HepG2 (cell line): ENCODE measurements around the gene P3H4. TPM values are rescaled to one million over a fixed set of nuclear protein-coding genes. Genes with fewer than 3 reads are reported as not detected.
A peak's percentile ranks its signal among the peaks of the same experiment; 100 is the strongest.

ENCODE experiments used
- CBFB ChIP-seq: sonication (generic); formaldehyde crosslinking; IDR thresholded peaks from 2 replicates; pipeline ENCODE4 v1.4.0; 2020; ENCODE audit warnings: missing genetic modification reagents
- ETV5 ChIP-seq: IDR thresholded peaks from 2 replicates; pipeline ENCODE4 v1.6.1; 2018; ENCODE audit warnings: missing biosample characterization, missing genetic modification reagents, inconsistent platforms, borderline replicate concordance
- IKZF4 ChIP-seq: sonication (generic); formaldehyde crosslinking; IDR thresholded peaks from 2 replicates; pipeline ENCODE4 v1.5.1; 2020; ENCODE audit warnings: borderline replicate concordance, mild to moderate bottlenecking, low read depth, missing genetic modification reagents; ENCODE audit errors: not compliant biosample characterization
- KDM2A ChIP-seq: sonication (generic); formaldehyde crosslinking; IDR thresholded peaks from 2 replicates; pipeline ENCODE4 v1.4.0; 2020; ENCODE audit warnings: low read depth, missing genetic modification reagents, borderline replicate concordance
- MXD3 ChIP-seq: IDR thresholded peaks from 2 replicates; pipeline ENCODE4 v1.6.1; 2016; ENCODE audit warnings: mild to moderate bottlenecking, missing biosample characterization, missing genetic modification reagents
- PRMT3 ChIP-seq: sonication (generic); formaldehyde crosslinking; IDR thresholded peaks from 2 replicates; pipeline ENCODE4 v1.8.1; 2022; ENCODE audit warnings: low read depth, mild to moderate bottlenecking, moderate library complexity, missing genetic modification reagents, borderline replicate concordance
- RARG ChIP-seq: sonication (generic); formaldehyde crosslinking; IDR thresholded peaks from 2 replicates; pipeline ENCODE4 v1.4.0; 2020; ENCODE audit warnings: low read depth, mild to moderate bottlenecking, missing genetic modification reagents
- THYN1 ChIP-seq: sonication (generic); formaldehyde crosslinking; IDR thresholded peaks from 2 replicates; pipeline ENCODE4 v1.8.1; 2023; ENCODE audit warnings: low read depth, mild to moderate bottlenecking, moderate library complexity, missing genetic modification reagents, borderline replicate concordance
- ZNF275 ChIP-seq: sonication (generic); formaldehyde crosslinking; IDR thresholded peaks from 2 replicates; pipeline ENCODE4 v1.8.0; 2022; ENCODE audit warnings: missing genetic modification reagents, mild to moderate bottlenecking, inconsistent platforms, borderline replicate concordance
- ZNF282 ChIP-seq: fragments of 450-650 bp; IDR thresholded peaks from 2 replicates; pipeline ENCODE4 v1.6.1; 2018; ENCODE audit not compliant: partially characterized antibody
- ZNF326 ChIP-seq: sonication (generic); formaldehyde crosslinking; IDR thresholded peaks from 2 replicates; pipeline ENCODE4 v1.4.0; 2020; ENCODE audit warnings: missing genetic modification reagents, borderline replicate concordance
- ZNF552 ChIP-seq: sonication (generic); formaldehyde crosslinking; IDR thresholded peaks from 2 replicates; pipeline ENCODE4 v1.9.0; 2022; ENCODE audit warnings: missing genetic modification reagents, mild to moderate bottlenecking, borderline replicate concordance
- ZNF570 ChIP-seq: sonication (generic); formaldehyde crosslinking; IDR thresholded peaks from 2 replicates; pipeline ENCODE4 v1.4.0; 2020; ENCODE audit warnings: mild to moderate bottlenecking, missing genetic modification reagents, borderline replicate concordance
- ZNF580 ChIP-seq: IDR thresholded peaks from 2 replicates; pipeline ENCODE4 v1.6.1; 2016; ENCODE audit warnings: low read depth, borderline replicate concordance
- ZNF646 ChIP-seq: sonication (generic); formaldehyde crosslinking; IDR thresholded peaks from 2 replicates; pipeline ENCODE4 v1.9.0; 2021; ENCODE audit warnings: mild to moderate bottlenecking, missing genetic modification reagents
- ZNF710 ChIP-seq: sonication (generic); formaldehyde crosslinking; IDR thresholded peaks from 2 replicates; pipeline ENCODE4 v1.5.0; 2020; ENCODE audit warnings: mild to moderate bottlenecking, missing genetic modification reagents, borderline replicate concordance
- ZNF773 ChIP-seq: sonication (generic); formaldehyde crosslinking; IDR thresholded peaks from 2 replicates; pipeline ENCODE4 v1.4.0; 2020; ENCODE audit warnings: missing genetic modification reagents, borderline replicate concordance
- polyA plus RNA-seq, 8 experiments: library from polyadenylated mRNA; depleted of rRNA in 3 of 8; stranded (reverse) in 7 of 8; unstranded in 1 of 8; fragments of >200 nt; fragmentation: Illumina TruSeq in 4 of 8; extraction: Trizol in 4 of 8; gene quantifications; 2 replicates each; pipeline versions ENCODE4 v1.2.1 to v1.2.3, GENCODE V29; 2011 to 2016; ENCODE audit warnings: low read depth in 4 of 8, missing spikeins in 1 of 8, mixed read lengths in 1 of 8; ENCODE audit not compliant: insufficient read depth in 1 of 8
- total RNA-seq, 5 experiments: library from RNA; depleted of rRNA; stranded (reverse); fragments of >200 nt; fragmentation: Illumina TruSeq; extraction: Trizol; gene quantifications; 2 replicates each; pipeline ENCODE4 v1.2.3, GENCODE V29; 2016; ENCODE audit warnings: low read depth in 1 of 5

P3H4 gene
- total and polyA plus RNA-seq, 2 of the 13 experiments (the other 11 are each of a cell fraction or from before 2014, with no cell fraction given) = 37.1 to 50.6 TPM

GRCh38 chr17:41811549-41812380 lies at the start of gene P3H4 (continued):
- TF ChIP-seq ZNF710 (peak; percentile 90), ZNF326 (no peak), PRMT3 (CRISPR knock-in tag) (peak; percentile 98; the same call in 1 of the 2 replicates), CBFB (CRISPR knock-in tag) (peak; percentile 37; the same call in 1 of the 2 replicates), ZNF275 (CRISPR knock-in tag) (peak; percentile 74; the same call in 1 of the 2 replicates), IKZF4 (CRISPR knock-in tag) (peak; percentile 80), ZNF773 (CRISPR knock-in tag) (peak; percentile 94; the same call in 1 of the 2 replicates), ZNF282 (no peak), MXD3 (CRISPR knock-in tag) (no peak), ETV5 (CRISPR knock-in tag) (peak; percentile 3), THYN1 (CRISPR knock-in tag) (no peak), KDM2A (CRISPR knock-in tag) (peak; percentile 65), ZNF570 (CRISPR knock-in tag) (no peak), ZNF552 (CRISPR knock-in tag) (peak; percentile 61; the same call in 1 of the 2 replicates), RARG (CRISPR knock-in tag) (no peak), ZNF646 (no peak), ZNF580 (CRISPR knock-in tag) (peak; percentile 78; the same call in 1 of the 2 replicates)
